NCI-H82 (cell line): Measurements from ENCODE around the gene HIBCH.
"Not testable (repeated sequence)": the region's sequence is repeated elsewhere in the genome, so short reads cannot be mapped to it uniquely, and the experiment has no call there.

Experiments used
- DNase-seq: peaks from one replicate; lab custom pipeline; 2025; lab: John Stamatoyannopoulos, UW

The HIBCH gene

GRCh38 chr2:190342611-190343010 is 23.0 kb upstream of the HIBCH start:
- no peak for DNase-seq

GRCh38 chr2:190340369-190340768 is 20.7 kb upstream of the HIBCH start:
- DNase-seq: peak; percentile 57

- no peak for DNase-seq
Observed at GRCh38 chr2:190339394-190339793, 19.8 kb upstream of the HIBCH start.

GRCh38 chr2:190338453-190338852 is 18.8 kb upstream of the HIBCH start:
- DNase-seq: no peak

GRCh38 chr2:190336420-190336819 is 16.8 kb upstream of the HIBCH start:
- DNase-seq: no peak

GRCh38 chr2:190335584-190335983 is 16.0 kb upstream of the HIBCH start:
- not testable (repeated sequence) for DNase-seq

- DNase-seq: no peak
Observed at GRCh38 chr2:190335225-190335559, 15.6 kb upstream of the HIBCH start.

- DNase-seq: no peak
Observed at GRCh38 chr2:190334479-190335224, 15.0 kb upstream of the HIBCH start.

- DNase-seq: no peak
Observed at GRCh38 chr2:190333928-190334327, 14.3 kb upstream of the HIBCH start.

- no peak for DNase-seq
Observed at GRCh38 chr2:190333395-190333794, 13.8 kb upstream of the HIBCH start.

GRCh38 chr2:190328573-190329147 is 9.0 kb upstream of the HIBCH start:
- no peak for DNase-seq

- peak; percentile 94 for DNase-seq
Observed at GRCh38 chr2:190327867-190328572, 8.4 kb upstream of the HIBCH start.

GRCh38 chr2:190325588-190325987 is 6.0 kb upstream of the HIBCH start:
- no peak for DNase-seq

- DNase-seq: no peak
Observed at GRCh38 chr2:190323406-190323805, 3.8 kb upstream of the HIBCH start.

GRCh38 chr2:190320696-190321095 is 1.1 kb upstream of the HIBCH start:
- DNase-seq: no peak

- peak; percentile 62 for DNase-seq
Observed at GRCh38 chr2:190318931-190319554, 583 bp downstream of the HIBCH start.

- no peak for DNase-seq
Observed at GRCh38 chr2:190318514-190318913, 1.1 kb downstream of the HIBCH start.

- no peak for DNase-seq
Observed at GRCh38 chr2:190315273-190315672, 4.4 kb downstream of the HIBCH start.

GRCh38 chr2:190313880-190314279 is 5.7 kb downstream of the HIBCH start:
- no peak for DNase-seq

GRCh38 chr2:190312635-190313025 is 7.0 kb downstream of the HIBCH start:
- not testable (repeated sequence) for DNase-seq

- DNase-seq: no peak
Observed at GRCh38 chr2:190311893-190312634, 7.6 kb downstream of the HIBCH start.

GRCh38 chr2:190308031-190308430 is 11.6 kb downstream of the HIBCH start:
- no peak for DNase-seq
